Esophagus squamous epithelium (tissue), 5 donors: Measurements from ENCODE around the gene FRMD4A. TPM values are rescaled to one million over a fixed set of nuclear protein-coding genes. Genes with fewer than 3 reads are reported as not detected.
A peak's percentile ranks its signal among the peaks of the same experiment; 100 is the strongest.
"Not testable (repeated sequence)": the region's sequence is repeated elsewhere in the genome, so short reads cannot be mapped to it uniquely, and the experiment has no call there.

Experiments
- DNase-seq: peaks from one replicate; lab custom pipeline; 2025; lab: John Stamatoyannopoulos, UW
- H3K27ac ChIP-seq, 4 donors: fragments of 200-600 bp; sonication (generic); one replicate each; pipeline ENCODE4 v1.5.1; 2016 to 2019; ENCODE audit warnings: mild to moderate bottlenecking in 1 of 4
- H3K27me3 ChIP-seq, 4 donors: fragments of 200-600 bp; sonication (generic); 1 replicate in 3 of 4; 2 replicates in 1 of 4; pipeline versions ENCODE4 v1.5.1 to v1.6.0; 2017 to 2021; ENCODE audit warnings: antibody characterized with exemption in 1 of 4
- H3K36me3 ChIP-seq, 3 donors: fragments of 200-600 bp; sonication (generic); one replicate each; pipeline ENCODE4 v1.5.1; 2016 to 2019
- H3K4me1 ChIP-seq, 3 donors: fragments of 200-600 bp; sonication (generic); one replicate each; pipeline ENCODE4 v1.5.1; 2017 to 2019
- H3K4me3 ChIP-seq, 4 donors: fragments of 200-600 bp; sonication (generic); 1 replicate in 3 of 4; 2 replicates in 1 of 4; pipeline ENCODE4 v1.5.1; 2016 to 2019; ENCODE audit warnings: mild to moderate bottlenecking in 2 of 4, moderate library complexity in 1 of 4
- H3K9me3 ChIP-seq, 3 donors: fragments of 200-600 bp; sonication (generic); one replicate each; pipeline ENCODE4 v1.5.1; 2016 to 2019
- CTCF ChIP-seq, 6 experiments: fragments of 450-650 bp in 4 of 6; fragments of 200-600 bp in 2 of 6; sonication (generic) in 2 of 6; IDR thresholded peaks; one replicate each; pipeline ENCODE4 v1.5.1; 2016 to 2019; ENCODE audit warnings: antibody characterized with exemption in 6 of 6, mild to moderate bottlenecking in 4 of 6, moderate library complexity in 4 of 6
- POLR2A ChIP-seq, 4 donors: fragments of 450-650 bp; IDR thresholded peaks; one replicate each; pipeline ENCODE4 v1.6.1; 2017; ENCODE audit warnings: antibody characterized with exemption in 4 of 4, mild to moderate bottlenecking in 4 of 4, moderate library complexity in 3 of 4
- WGBS, 2 donors: methylation state at CpG; one replicate each; pipeline ENCODE4 v1.1.5; 2018; 5-methylcytosine and 5-hydroxymethylcytosine counted together
- intact Hi-C: fragments of 100-400 bp; cut with DNase I; formaldehyde crosslinking; loops from one replicate; pipeline ENCODE4 v1.15.0; 2022
- total RNA-seq, 4 donors: library from RNA; depleted of rRNA; stranded (reverse); fragments of >200 nt; gene quantifications; one replicate each; pipeline ENCODE4 v1.1.0, GENCODE V29; 2016
- donor health status: DM: yes; HTN: yes; CAD: no.

FRMD4A gene
- total RNA-seq, 4 donors from 2014 or later = 7.3 to 15.3 (median 8.6) TPM

DNA sequence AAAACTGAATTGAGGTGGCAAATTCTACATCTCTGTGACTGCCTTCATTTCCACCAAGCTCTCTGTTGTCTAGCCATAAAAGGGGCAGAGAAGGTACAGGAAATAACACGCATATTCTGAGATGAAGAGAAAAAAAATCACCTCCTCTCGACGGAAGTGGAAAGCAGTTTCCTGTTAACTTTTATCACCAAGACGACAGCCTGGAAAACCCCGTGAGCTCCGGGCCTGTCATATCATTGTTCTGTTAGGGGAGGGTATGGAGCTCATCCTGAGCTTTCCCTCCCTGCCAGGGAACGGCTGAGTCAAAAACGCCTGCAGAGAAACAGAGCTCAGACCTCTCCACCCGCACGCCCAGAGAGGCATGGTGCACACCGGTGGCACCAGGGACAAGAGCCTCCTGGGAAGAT, 543.7 kb downstream of the FRMD4A start:
- intact Hi-C loops = loop anchor here (5.0 to 10.0 kb wide), 2 partner anchors 305 to 408 kb away; no protein-coding TSS in a partner anchor
- Histone ChIP-seq H3K4me1 (peaks cover 17 to 29% (median 22%) of the 10 kb centered on the region in 3 donors), H3K36me3 (peaks cover 0 to 10% (median 0%) of the 10 kb centered on the region in 3 donors), H3K27ac (peak overlapping the region in 2 of 4 donors; percentile 35 to 78), H3K9me3 (no peaks in the 10 kb centered on the region), H3K27me3 (no peaks in the 10 kb centered on the region), H3K4me3 (no peak overlapping the region)
- no peak for DNase-seq
- no peak for TF ChIP-seq POLR2A (IDR thresholded peaks at IDR 0.05)
- 16 to 21% methylated on average over 8 to 11 of the region's 11 CpGs for WGBS, 2 donors

DNA sequence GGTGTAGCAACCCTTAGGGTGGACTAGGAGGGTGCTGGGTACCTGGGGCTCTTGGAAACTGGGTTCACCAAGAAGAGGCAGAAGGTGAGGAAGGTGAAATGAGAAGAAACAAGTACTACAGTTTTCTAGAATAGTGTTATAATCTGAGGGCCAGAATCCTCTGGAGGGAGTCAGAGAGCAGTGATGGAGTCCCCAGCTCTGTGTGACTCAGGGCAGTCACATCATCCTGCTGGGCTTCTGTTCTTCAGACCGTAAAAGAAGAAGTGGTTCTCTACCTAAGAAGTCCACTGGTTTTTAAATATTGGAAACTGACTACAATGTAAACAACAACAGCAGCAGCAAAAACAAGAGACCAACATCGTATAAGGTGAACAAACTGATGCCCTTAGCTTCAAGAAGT, 546.7 kb downstream of the FRMD4A start:
- Histone ChIP-seq H3K9me3 (no peaks in the 10 kb centered on the region), H3K36me3 (no peaks in the 10 kb centered on the region), H3K27me3 (no peaks in the 10 kb centered on the region), H3K4me3 (no peak overlapping the region), H3K27ac (no peak overlapping the region), H3K4me1 (peaks cover 16 to 24% (median 20%) of the 10 kb centered on the region in 3 donors)
- no peak for DNase-seq
- 58 to 88% methylated on average over 2 of the region's 2 CpGs for WGBS, 2 donors
- intact Hi-C loops = loop anchor here (10.0 kb wide), 1 partner anchor 411 kb away; no protein-coding TSS in a partner anchor
- TF ChIP-seq CTCF (IDR thresholded peaks at IDR 0.05) (no peak), POLR2A (IDR thresholded peaks at IDR 0.05) (no peak)

- 68 to 69% methylated on average over 6 of the region's 6 CpGs for WGBS, 2 donors
- Histone ChIP-seq H3K4me1 (peaks cover 0 to 28% (median 0%) of the 10 kb centered on the region in 3 donors), H3K4me3 (no peak overlapping the region), H3K27ac (no peak overlapping the region), H3K27me3 (no peaks in the 10 kb centered on the region), H3K36me3 (no peaks in the 10 kb centered on the region), H3K9me3 (no peaks in the 10 kb centered on the region)
- DNase-seq = no peak
- no peak for TF ChIP-seq POLR2A (IDR thresholded peaks at IDR 0.05)
- TF ChIP-seq CTCF (IDR thresholded peaks at IDR 0.05) = no peak
- intact Hi-C loops = loop anchor here (5.0 to 10.0 kb wide), 2 partner anchors 117 to 415 kb away; no protein-coding TSS in a partner anchor
Measured at GRCh38 chr10:13779748-13780147, 551.0 kb downstream of the FRMD4A start.

- 90 to 94% methylated on average over 4 of the region's 4 CpGs for WGBS, 2 donors
- H3K9me3 ChIP-seq, H3K36me3 ChIP-seq, H3K27ac ChIP-seq, H3K4me3 ChIP-seq, DNase-seq, H3K27me3 ChIP-seq: not testable (repeated sequence)
- H3K4me1 ChIP-seq = peaks cover 0 to 34% (median 0%) of the 10 kb centered on the region in 3 donors
- intact Hi-C loops = loop anchor here (5.0 kb wide), 1 partner anchor 116 kb away; no protein-coding TSS in a partner anchor
Measured at GRCh38 chr10:13778693-13778960, 552.1 kb downstream of the FRMD4A start.

DNA sequence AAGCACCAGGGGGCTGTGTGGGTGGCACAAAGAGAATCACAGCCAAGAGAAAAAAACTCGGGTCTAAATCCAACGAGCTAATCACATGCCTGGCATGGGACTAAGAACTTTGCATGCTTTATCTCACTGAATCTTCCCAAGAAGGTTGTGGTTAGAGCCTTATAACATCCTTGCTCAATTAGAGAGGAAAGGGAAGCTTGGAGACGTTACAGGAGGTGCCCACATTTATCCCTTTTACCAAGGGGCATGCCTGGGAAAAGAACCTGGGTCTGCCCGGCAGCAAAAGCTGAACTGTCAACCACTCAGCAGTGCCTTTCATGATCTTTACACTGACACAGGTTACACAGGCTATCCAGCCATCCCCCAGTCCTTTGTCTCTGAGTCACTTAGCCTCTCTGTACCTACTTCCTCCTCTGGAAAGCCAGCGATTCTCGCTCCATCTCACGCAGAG, 553.8 kb downstream of the FRMD4A start:
- intact Hi-C loops = loop anchor here (5.0 kb wide), 1 partner anchor 115 kb away; no protein-coding TSS in a partner anchor
- WGBS, 2 donors = 27 to 37% methylated on average over 7 of the region's 7 CpGs
- H3K9me3 ChIP-seq = no peaks in the 10 kb centered on the region
- no peaks in the 10 kb centered on the region for H3K27me3 ChIP-seq
- H3K36me3 ChIP-seq = no peaks in the 10 kb centered on the region
- H3K27ac ChIP-seq = no peak overlapping the region
- TF ChIP-seq CTCF (IDR thresholded peaks at IDR 0.05) = no peak
- TF ChIP-seq POLR2A (IDR thresholded peaks at IDR 0.05) = no peak
- H3K4me3 ChIP-seq = no peak overlapping the region
- DNase-seq = no peak
- peaks cover 0 to 46% (median 3%) of the 10 kb centered on the region in 3 donors for H3K4me1 ChIP-seq

- 69 to 74% methylated on average over 14 of the region's 14 CpGs for WGBS, 2 donors
- H3K9me3 ChIP-seq = no peaks in the 10 kb centered on the region
- intact Hi-C loops = loop anchor here (5.0 kb wide), 1 partner anchor 114 kb away; no protein-coding TSS in a partner anchor
- H3K4me1 ChIP-seq = peaks cover 0 to 46% (median 3%) of the 10 kb centered on the region in 3 donors
- no peaks in the 10 kb centered on the region for H3K27me3 ChIP-seq
- no peak for DNase-seq
- no peak overlapping the region for H3K27ac ChIP-seq
- no peak overlapping the region for H3K4me3 ChIP-seq
- no peaks in the 10 kb centered on the region for H3K36me3 ChIP-seq
- TF ChIP-seq POLR2A (IDR thresholded peaks at IDR 0.05) (no peak), CTCF (IDR thresholded peaks at IDR 0.05) (no peak)
Measured at GRCh38 chr10:13775786-13776775, 554.6 kb downstream of the FRMD4A start.
